B cell (primary cell): ENCODE measurements around the gene CPM. TPM values are rescaled to one million over a fixed set of nuclear protein-coding genes. Genes with fewer than 3 reads are reported as not detected.

Experiments used
- polyA plus RNA-seq: library from polyadenylated mRNA; depleted of rRNA; stranded (reverse); fragments of >200 nt; gene quantifications from 2 replicates; pipeline ENCODE4 v1.2.3, GENCODE V29; 2012
- small RNA-seq: library from RNA; depleted of rRNA; stranded (forward); fragments of <200 nt; gene quantifications from one replicate; pipeline ENCODE3, GENCODE V24; 2012; ENCODE audit warnings: low replicate concordance, low read depth; ENCODE audit not compliant: insufficient read length
- total RNA-seq, 2 donors: library from RNA; stranded (reverse); fragments of 120-200 nt in 1 of 2; gene quantifications; 1 replicate in 1 of 2; 2 replicates in 1 of 2; pipeline versions ENCODE4 v1.2.3 to v1.2.4, GENCODE V29; 2013 to 2022

Gene CPM
- total and polyA plus RNA-seq, 2 donors (not counting 1 experiment from before 2014, with no cell fraction given): 1.2 to 5.0 TPM

Small RNAs within 50 kb of the gene (small RNA-seq; reads per million reads assigned to genes)
- not detected for gene AC025423.5
- not detected for gene RNU7-4P

Other genes starting within 250 kb of the CPM start
- gene NUP107, start 246.2 kb downstream of the CPM start, total RNA-seq: 77.3 and 88.9 TPM in 2 replicates
- gene NUP107, start 246.2 kb downstream of the CPM start, polyA plus RNA-seq: 23.2 and 41.9 TPM in 2 replicates
- gene SLC35E3, start 187.0 kb downstream of the CPM start, total RNA-seq: 15.1 TPM in 2 replicates
- 4.8 and 7.0 TPM in 2 replicates for gene SLC35E3, start 187.0 kb downstream of the CPM start, polyA plus RNA-seq
- 78.7 and 87.0 TPM in 2 replicates for gene MDM2, start 125.0 kb downstream of the CPM start, total RNA-seq
- 6.1 and 12.5 TPM in 2 replicates for gene MDM2, start 125.0 kb downstream of the CPM start, polyA plus RNA-seq